HG03342 (cell line): ENCODE measurements around the gene INAFM1.
A peak's percentile ranks its signal among the peaks of the same experiment; 100 is the strongest.

ENCODE experiments used
- ATAC-seq: cut with Tn5 transposase; IDR thresholded peaks from one replicate; pipeline ENCODE4 v1.9.1; 2021; ENCODE audit warnings: mild to moderate bottlenecking, moderate library complexity; ENCODE audit not compliant: unreplicated experiment

The INAFM1 gene

GRCh38 chr19:47274071-47274890, at the start of gene INAFM1:
Gene INAFM1, plus strand, starts transcription at chr19:47274885. Its CDS starts 35 bp downstream, at chr19:47274920.
- peak; percentile 37 for ATAC-seq

- ATAC-seq, result peak; percentile 39
These were observed 48.8 kb upstream of the INAFM1 start for GRCh38 chr19:47225746-47226425.

- peak; percentile 24 for ATAC-seq
These were observed 48.0 kb upstream of the INAFM1 start for GRCh38 chr19:47226426-47227351.

- no peak for ATAC-seq
These were observed 47.1 kb upstream of the INAFM1 start for GRCh38 chr19:47227352-47228167.

GRCh38 chr19:47228168-47228936, 46.3 kb upstream of the INAFM1 start:
- no peak for ATAC-seq

GRCh38 chr19:47228937-47229675, 45.6 kb upstream of the INAFM1 start:
- ATAC-seq, result no peak

GRCh38 chr19:47229676-47230053, 45.0 kb upstream of the INAFM1 start:
- ATAC-seq, result no peak

GRCh38 chr19:47230054-47230920, 44.4 kb upstream of the INAFM1 start:
- ATAC-seq, result no peak

- no peak for ATAC-seq
These were observed 43.8 kb upstream of the INAFM1 start, which contains the start of gene BBC3 for GRCh38 chr19:47230921-47231214. Gene BBC3, minus strand, starts transcription at chr19:47231199. Its CDS starts 2,768 bp downstream, at chr19:47228431.

GRCh38 chr19:47231215-47232054, 43.2 kb upstream of the INAFM1 start:
- no peak for ATAC-seq

- no peak for ATAC-seq
These were observed 42.1 kb upstream of the INAFM1 start for GRCh38 chr19:47232422-47233211.

GRCh38 chr19:47236072-47236675, 38.5 kb upstream of the INAFM1 start:
- ATAC-seq, result no peak

- no peak for ATAC-seq
These were observed 35.5 kb upstream of the INAFM1 start for GRCh38 chr19:47239152-47239551.

GRCh38 chr19:47239610-47240296, 34.9 kb upstream of the INAFM1 start:
- no peak for ATAC-seq

GRCh38 chr19:47240556-47240955, 34.1 kb upstream of the INAFM1 start:
- no peak for ATAC-seq
